T-helper 1 cell treated with Interleukin-12 subunit alpha and Interleukin-12 subunit beta and Interleukin-4 antibody, amounts not matched to agents 30 ng/mL and 1 ng/mL, for 36 hours (primary cell): Measurements from ENCODE around the gene PIK3CA. TPM values are rescaled to one million over a fixed set of nuclear protein-coding genes. Genes with fewer than 3 reads are reported as not detected.

Source experiments
- intact Hi-C: fragments of 100-400 bp; cut with micrococcal nuclease; formaldehyde crosslinking; loops from one replicate; pipeline ENCODE4 v1.15.1; 2024
- total RNA-seq: library from RNA; stranded (reverse); gene quantifications from 2 replicates; pipeline ENCODE4 v1.2.3, GENCODE V29; 2022

PIK3CA gene
- total RNA-seq, 1 donor from 2014 or later = 25.1 TPM

- intact Hi-C loops = no loop called here
Observed at GRCh38 chr3:179156170-179156569, 8.0 kb downstream of the PIK3CA start.

- intact Hi-C loops = no loop called here
Observed at GRCh38 chr3:179156775-179157174, 8.6 kb downstream of the PIK3CA start.

- intact Hi-C loops = no loop called here
Observed at GRCh38 chr3:179158336-179159039, 10.3 kb downstream of the PIK3CA start.

GRCh38 chr3:179163503-179163902, 15.3 kb downstream of the PIK3CA start:
- intact Hi-C loops = no loop called here

GRCh38 chr3:179164857-179165256, 16.7 kb downstream of the PIK3CA start:
- intact Hi-C loops = no loop called here

GRCh38 chr3:179166561-179167201, 18.5 kb downstream of the PIK3CA start:
- intact Hi-C loops = no loop called here

GRCh38 chr3:179168918-179169317, 20.8 kb downstream of the PIK3CA start:
- intact Hi-C loops = no loop called here

- intact Hi-C loops = no loop called here
Observed at GRCh38 chr3:179172546-179172945, 24.4 kb downstream of the PIK3CA start.

GRCh38 chr3:179174316-179174715, 26.2 kb downstream of the PIK3CA start:
- intact Hi-C loops = no loop called here

- intact Hi-C loops = no loop called here
Observed at GRCh38 chr3:179174898-179175297, 26.7 kb downstream of the PIK3CA start.

- intact Hi-C loops = no loop called here
Observed at GRCh38 chr3:179175358-179175757, 27.2 kb downstream of the PIK3CA start.

GRCh38 chr3:179177611-179178010, 29.5 kb downstream of the PIK3CA start:
- intact Hi-C loops = no loop called here

GRCh38 chr3:179179256-179179655, 31.1 kb downstream of the PIK3CA start:
- intact Hi-C loops = no loop called here

GRCh38 chr3:179179979-179180759, 32.0 kb downstream of the PIK3CA start:
- intact Hi-C loops = loop anchor here (1.0 kb wide), 1 partner anchor 33 kb away; no protein-coding TSS in a partner anchor

- intact Hi-C loops = loop anchor here (1.0 kb wide), 1 partner anchor 15 kb away; no protein-coding TSS in a partner anchor
Observed at GRCh38 chr3:179181021-179181472, 32.9 kb downstream of the PIK3CA start.

- intact Hi-C loops = loop anchor here (1.0 kb wide), 1 partner anchor 14 kb away; no protein-coding TSS in a partner anchor
Observed at GRCh38 chr3:179181993-179182551, 33.9 kb downstream of the PIK3CA start.

- intact Hi-C loops = no loop called here
Observed at GRCh38 chr3:179182902-179183301, 34.7 kb downstream of the PIK3CA start.

GRCh38 chr3:179184826-179185225, 36.7 kb downstream of the PIK3CA start:
- intact Hi-C loops = loop anchor here (1.0 kb wide), 1 partner anchor 7 kb away; no protein-coding TSS in a partner anchor

GRCh38 chr3:179186426-179186825, 38.3 kb downstream of the PIK3CA start:
- intact Hi-C loops = no loop called here

- intact Hi-C loops = no loop called here
Observed at GRCh38 chr3:179189759-179190158, 41.6 kb downstream of the PIK3CA start.

- intact Hi-C loops = no loop called here
Observed at GRCh38 chr3:179190581-179190980, 42.4 kb downstream of the PIK3CA start.
